ENCODE measurements around the gene FSHB. TPM values are rescaled to one million over a fixed set of nuclear protein-coding genes. Genes with fewer than 3 reads are reported as not detected.

The FSHB gene
- total and polyA plus RNA-seq, 4 donors = not detected

DNA sequence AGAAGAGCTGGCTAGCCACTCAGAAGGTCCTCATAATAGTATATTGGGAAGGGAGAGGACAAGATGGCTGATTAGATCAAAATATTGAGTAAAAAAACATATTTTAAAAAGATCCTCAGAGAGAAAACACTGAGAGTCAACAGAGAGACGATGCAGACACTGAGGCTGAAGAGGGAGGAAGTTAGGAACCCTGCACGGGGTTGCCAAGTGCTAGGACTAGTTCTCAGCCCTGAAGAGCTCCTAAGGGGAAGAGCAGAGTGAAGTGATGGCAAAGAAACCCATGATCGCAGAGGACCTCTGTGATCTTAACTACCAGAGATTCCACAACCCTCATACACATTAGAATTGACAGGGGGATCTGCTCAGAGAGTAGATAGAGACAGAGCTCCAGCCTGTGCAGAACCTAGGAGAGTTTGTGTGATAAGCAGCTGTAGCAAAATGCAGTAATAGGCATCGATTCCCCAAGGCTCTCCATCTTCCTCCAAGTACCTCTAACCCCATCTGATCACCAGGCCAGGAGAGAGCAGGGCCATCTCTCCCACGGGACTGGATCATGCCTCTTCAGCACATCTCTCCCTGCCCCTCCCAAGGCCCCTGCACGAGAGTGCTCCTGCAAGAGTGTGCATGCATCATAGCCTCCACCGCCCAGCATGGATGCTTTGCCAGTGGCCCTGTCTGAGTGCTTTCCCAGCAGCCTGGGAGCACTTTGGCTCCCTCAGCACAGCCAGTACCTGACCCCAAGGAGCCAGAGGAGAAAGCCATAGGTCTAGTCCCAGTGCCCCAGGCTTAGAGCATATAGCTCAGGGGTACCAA is 50.9 kb downstream of the FSHB start:
- H3K36me3 ChIP-seq (ENCODE audit: control insufficient read depth in 4 of 4, insufficient read depth in 3 of 4, low read depth in 1 of 4, low read length in 3 of 4) = no peaks in the 10 kb centered on the region
- TF ChIP-seq RAD21 (IDR thresholded peaks at IDR 0.05) = no peak
- no peak for TF ChIP-seq GABPA (IDR thresholded peaks at IDR 0.05 in 1 of 2, conservative IDR thresholded peaks at IDR 0.05 in 1 of 2)
- H3K9me3 ChIP-seq (ENCODE audit: control insufficient read depth in 4 of 4, low read length in 3 of 4) = no peaks in the 10 kb centered on the region
- H3K4me3 ChIP-seq (ENCODE audit: low read depth in 1 of 3, low read length in 3 of 3) = no peak overlapping the region
- WGBS = 64% methylated on average over 7 of the region's 7 CpGs
- H3K27ac ChIP-seq (ENCODE audit: low read depth in 1 of 2, low read length in 2 of 2) = no peak overlapping the region
- no peak for DNase-seq (ENCODE audit: low spot score)
- H3K27me3 ChIP-seq (ENCODE audit: control insufficient read depth in 4 of 4, insufficient read depth in 4 of 4, low read length in 3 of 4) = no peaks in the 10 kb centered on the region
- no peak overlapping the region for H3K9ac ChIP-seq (ENCODE audit: low read depth in 1 of 2, low read length in 2 of 2)
- H3K4me1 ChIP-seq (ENCODE audit: control insufficient read depth in 4 of 4, insufficient read depth in 4 of 4, low read length in 3 of 4) = no peaks in the 10 kb centered on the region

DNA sequence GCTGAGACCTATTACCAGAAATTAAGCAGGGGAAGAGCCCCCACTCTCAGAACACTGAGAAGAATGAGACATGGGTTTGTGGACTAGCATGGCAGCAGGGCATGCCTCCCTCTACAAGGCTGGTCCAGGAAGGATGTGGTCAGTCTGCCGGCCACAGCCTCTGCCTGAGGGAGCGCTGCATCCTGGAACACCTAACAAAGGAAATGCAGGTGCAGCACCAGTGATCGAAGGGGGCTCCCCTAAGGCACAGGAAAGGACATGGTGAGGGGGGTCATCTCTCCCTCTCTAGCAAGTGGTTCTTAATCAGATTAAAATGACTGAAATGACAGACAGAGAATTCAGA is 51.4 kb downstream of the FSHB start:
- H3K9me3 ChIP-seq (ENCODE audit: control insufficient read depth in 4 of 4, low read length in 3 of 4) = no peaks in the 10 kb centered on the region
- TF ChIP-seq FOXA2 (IDR thresholded peaks at IDR 0.05) = no peak
- TF ChIP-seq EGR1 (IDR thresholded peaks at IDR 0.05; ENCODE audit: low read depth in 2 of 2) = no peak
- no peak for TF ChIP-seq TAF1 (conservative IDR thresholded peaks at IDR 0.05)
- no peak for TF ChIP-seq RXRA (IDR thresholded peaks at IDR 0.05)
- TF ChIP-seq FOXA1 (IDR thresholded peaks at IDR 0.05) = no peak
- no peak for TF ChIP-seq GABPA (IDR thresholded peaks at IDR 0.05 in 1 of 2, conservative IDR thresholded peaks at IDR 0.05 in 1 of 2)
- no peak for TF ChIP-seq RAD21 (IDR thresholded peaks at IDR 0.05)
- no peak for TF ChIP-seq SP1 (IDR thresholded peaks at IDR 0.05)
- TF ChIP-seq, protein P1, sequence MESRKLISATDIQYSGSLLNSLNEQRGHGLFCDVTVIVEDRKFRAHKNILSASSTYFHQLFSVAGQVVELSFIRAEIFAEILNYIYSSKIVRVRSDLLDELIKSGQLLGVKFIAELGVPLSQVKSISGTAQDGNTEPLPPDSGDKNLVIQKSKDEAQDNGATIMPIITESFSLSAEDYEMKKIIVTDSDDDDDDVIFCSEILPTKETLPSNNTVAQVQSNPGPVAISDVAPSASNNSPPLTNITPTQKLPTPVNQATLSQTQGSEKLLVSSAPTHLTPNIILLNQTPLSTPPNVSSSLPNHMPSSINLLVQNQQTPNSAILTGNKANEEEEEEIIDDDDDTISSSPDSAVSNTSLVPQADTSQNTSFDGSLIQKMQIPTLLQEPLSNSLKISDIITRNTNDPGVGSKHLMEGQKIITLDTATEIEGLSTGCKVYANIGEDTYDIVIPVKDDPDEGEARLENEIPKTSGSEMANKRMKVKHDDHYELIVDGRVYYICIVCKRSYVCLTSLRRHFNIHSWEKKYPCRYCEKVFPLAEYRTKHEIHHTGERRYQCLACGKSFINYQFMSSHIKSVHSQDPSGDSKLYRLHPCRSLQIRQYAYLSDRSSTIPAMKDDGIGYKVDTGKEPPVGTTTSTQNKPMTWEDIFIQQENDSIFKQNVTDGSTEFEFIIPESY (IDR thresholded peaks at IDR 0.05) = no peak
- TF ChIP-seq, protein P2, sequence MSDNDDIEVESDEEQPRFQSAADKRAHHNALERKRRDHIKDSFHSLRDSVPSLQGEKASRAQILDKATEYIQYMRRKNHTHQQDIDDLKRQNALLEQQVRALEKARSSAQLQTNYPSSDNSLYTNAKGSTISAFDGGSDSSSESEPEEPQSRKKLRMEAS (IDR thresholded peaks at IDR 0.05) = no peak
- no peak overlapping the region for H3K4me3 ChIP-seq (ENCODE audit: low read depth in 1 of 3, low read length in 3 of 3)
- no peaks in the 10 kb centered on the region for H3K4me1 ChIP-seq (ENCODE audit: control insufficient read depth in 4 of 4, insufficient read depth in 4 of 4, low read length in 3 of 4)
- no peak for DNase-seq (ENCODE audit: low spot score)
- no peak overlapping the region for H3K9ac ChIP-seq (ENCODE audit: low read depth in 1 of 2, low read length in 2 of 2)
- H3K27ac ChIP-seq (ENCODE audit: low read depth in 1 of 2, low read length in 2 of 2) = no peak overlapping the region
- H3K36me3 ChIP-seq (ENCODE audit: control insufficient read depth in 4 of 4, insufficient read depth in 3 of 4, low read depth in 1 of 4, low read length in 3 of 4) = no peaks in the 10 kb centered on the region
- WGBS = 66% methylated on average over 3 of the region's 3 CpGs
- no peaks in the 10 kb centered on the region for H3K27me3 ChIP-seq (ENCODE audit: control insufficient read depth in 4 of 4, insufficient read depth in 4 of 4, low read length in 3 of 4)

Other genes starting within 250 kb of the FSHB start
- gene KCNA4, start 214.0 kb upstream of the FSHB start, total RNA-seq = under 1 TPM; 0.05 to 0.59 TPM
- gene KCNA4, start 214.0 kb upstream of the FSHB start, polyA plus RNA-seq = not detected
- gene ARL14EP, start 92.1 kb downstream of the FSHB start, total RNA-seq = 10 to 100 TPM; 11.5 to 15.7 TPM
- 10 to 100 TPM in 1 of 2 donors, 1 to 10 TPM in 1; 8.2 to 22.9 TPM for gene ARL14EP, start 92.1 kb downstream of the FSHB start, polyA plus RNA-seq

All from liver (tissue), 9 donors.